Body of pancreas (tissue), 4 donors: ENCODE measurements around the gene DDR2. TPM values are rescaled to one million over a fixed set of nuclear protein-coding genes. Genes with fewer than 3 reads are reported as not detected.

Source experiments
- ATAC-seq: fragments of 150-250 bp; one replicate; pipeline ENCODE4 v1.9.1; 2016
- DNase-seq, 4 donors: peaks; one replicate each; pipeline ENCODE4 v3.0.0-alpha.2; 2019
- H3K27ac ChIP-seq, 4 donors: fragments of 200-600 bp; sonication (generic); 1 replicate in 3 of 4; 2 replicates in 1 of 4; pipeline versions ENCODE4 v1.5.1 to v1.6.1; 2016 to 2019; ENCODE audit warnings: mild to moderate bottlenecking in 1 of 4, mixed read lengths in 1 of 4, moderate library complexity in 1 of 4
- H3K27me3 ChIP-seq, 2 donors: fragments of 200-600 bp; sonication (generic); one replicate each; pipeline ENCODE4 v1.6.0; 2016; ENCODE audit warnings: mild to moderate bottlenecking in 1 of 2
- H3K36me3 ChIP-seq, 2 donors: fragments of 200-600 bp; sonication (generic); replicated peaks in 1 of 2; 2 replicates each; pipeline ENCODE4 v1.5.1; 2016; ENCODE audit warnings: low read depth in 2 of 2; ENCODE audit not compliant: insufficient read depth in 1 of 2
- H3K4me1 ChIP-seq: fragments of 200-600 bp; sonication (generic); one replicate; pipeline ENCODE4 v1.6.0; 2016
- H3K4me3 ChIP-seq, 2 donors: fragments of 200-600 bp; sonication (generic); 1 replicate in 1 of 2; 2 replicates in 1 of 2; pipeline ENCODE4 v1.5.1; 2016 to 2019
- H3K9me3 ChIP-seq, 3 donors: fragments of 200-600 bp; sonication (generic); 1 replicate in 2 of 3; 2 replicates in 1 of 3; pipeline ENCODE4 v1.5.1; 2016
- POLR2A ChIP-seq, 3 donors: fragments of 450-650 bp; IDR thresholded peaks; one replicate each; pipeline ENCODE4 v1.6.1; 2016; ENCODE audit warnings: antibody characterized with exemption in 3 of 3, mild to moderate bottlenecking in 2 of 3
- WGBS, 2 donors: methylation state at CpG; one replicate each; pipeline ENCODE4 v1.1.5; 2017; 5-methylcytosine and 5-hydroxymethylcytosine counted together
- intact Hi-C: fragments of 100-400 bp; cut with DNase I; formaldehyde crosslinking; loops from one replicate; pipeline ENCODE4 v1.15.1; 2023
- total RNA-seq, 2 donors: library from RNA; depleted of rRNA; stranded (reverse); fragments of >200 nt; gene quantifications; one replicate each; pipeline ENCODE4 v1.1.0, GENCODE V29; 2016
- TF ChIP-seq, protein P1 (sequence below), 7 experiments: fragments of 450-650 bp in 4 of 7; fragments of 200-600 bp in 3 of 7; sonication (generic) in 3 of 7; IDR thresholded peaks; one replicate each; pipeline ENCODE4 v1.5.1; 2016 to 2019; ENCODE audit warnings: antibody characterized with exemption in 7 of 7

DDR2 gene
- total RNA-seq, 2 donors from 2014 or later = 7.8 to 20.8 TPM

GRCh38 chr1:162672622-162673260, 40.5 kb downstream of the DDR2 start:
- intact Hi-C loops = no loop called here
- no peak overlapping the region for H3K27ac ChIP-seq

DNA sequence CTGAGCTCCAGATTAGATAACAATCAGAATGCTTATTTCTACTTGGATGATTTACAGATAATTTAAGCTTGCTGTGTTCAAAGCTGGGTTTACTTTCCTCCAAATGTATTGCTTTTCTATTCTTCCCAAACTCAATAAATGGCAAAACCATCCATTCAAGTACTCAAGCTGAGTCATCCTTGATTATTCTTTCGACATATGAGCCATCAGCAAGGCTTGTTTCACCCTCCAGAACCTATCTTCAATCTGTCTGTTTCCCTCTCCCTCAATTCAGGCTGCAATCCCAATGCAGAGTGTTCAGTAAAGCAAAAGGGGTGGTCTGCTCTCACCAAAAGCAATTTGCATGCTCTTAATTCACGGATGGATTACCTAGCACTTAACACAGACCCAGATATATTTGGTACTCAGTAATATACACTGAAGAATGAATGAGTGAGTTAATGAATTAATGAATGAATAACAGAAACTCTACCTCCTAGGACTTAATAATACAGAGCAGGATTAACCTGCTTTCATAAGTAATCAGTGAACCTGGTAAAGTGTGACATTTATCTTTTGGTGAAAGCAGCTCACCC, 41.9 kb downstream of the DDR2 start:
- Histone ChIP-seq H3K4me3 (no peak overlapping the region), H3K4me1 (peaks cover 4% of the 10 kb centered on the region), H3K9me3 (no peaks in the 10 kb centered on the region), H3K36me3 (no peaks in the 10 kb centered on the region), H3K27me3 (no peaks in the 10 kb centered on the region), H3K27ac (no peak overlapping the region)
- WGBS, 2 donors = 88 to 89% methylated on average over 2 of the region's 2 CpGs
- TF ChIP-seq POLR2A (IDR thresholded peaks at IDR 0.05) = no peak
- TF ChIP-seq, protein P1, sequence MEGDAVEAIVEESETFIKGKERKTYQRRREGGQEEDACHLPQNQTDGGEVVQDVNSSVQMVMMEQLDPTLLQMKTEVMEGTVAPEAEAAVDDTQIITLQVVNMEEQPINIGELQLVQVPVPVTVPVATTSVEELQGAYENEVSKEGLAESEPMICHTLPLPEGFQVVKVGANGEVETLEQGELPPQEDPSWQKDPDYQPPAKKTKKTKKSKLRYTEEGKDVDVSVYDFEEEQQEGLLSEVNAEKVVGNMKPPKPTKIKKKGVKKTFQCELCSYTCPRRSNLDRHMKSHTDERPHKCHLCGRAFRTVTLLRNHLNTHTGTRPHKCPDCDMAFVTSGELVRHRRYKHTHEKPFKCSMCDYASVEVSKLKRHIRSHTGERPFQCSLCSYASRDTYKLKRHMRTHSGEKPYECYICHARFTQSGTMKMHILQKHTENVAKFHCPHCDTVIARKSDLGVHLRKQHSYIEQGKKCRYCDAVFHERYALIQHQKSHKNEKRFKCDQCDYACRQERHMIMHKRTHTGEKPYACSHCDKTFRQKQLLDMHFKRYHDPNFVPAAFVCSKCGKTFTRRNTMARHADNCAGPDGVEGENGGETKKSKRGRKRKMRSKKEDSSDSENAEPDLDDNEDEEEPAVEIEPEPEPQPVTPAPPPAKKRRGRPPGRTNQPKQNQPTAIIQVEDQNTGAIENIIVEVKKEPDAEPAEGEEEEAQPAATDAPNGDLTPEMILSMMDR (IDR thresholded peaks at IDR 0.05) = no peak
- DNase-seq (no peak), ATAC-seq (no peak)
- intact Hi-C loops = no loop called here

More at GRCh38 chr1:162672622-162673260, 40.5 kb downstream of the DDR2 start:
- no peak for DNase-seq
- Histone ChIP-seq H3K36me3 (no peaks in the 10 kb centered on the region), H3K4me3 (no peak overlapping the region), H3K27me3 (no peaks in the 10 kb centered on the region), H3K9me3 (no peaks in the 10 kb centered on the region), H3K4me1 (no peaks in the 10 kb centered on the region)
- ATAC-seq = no peak
- no peak for TF ChIP-seq POLR2A (IDR thresholded peaks at IDR 0.05)
- TF ChIP-seq, protein P1 (IDR thresholded peaks at IDR 0.05) = no peak
- WGBS, 2 donors = 74 to 84% methylated on average over 3 of the region's 3 CpGs

DNA sequence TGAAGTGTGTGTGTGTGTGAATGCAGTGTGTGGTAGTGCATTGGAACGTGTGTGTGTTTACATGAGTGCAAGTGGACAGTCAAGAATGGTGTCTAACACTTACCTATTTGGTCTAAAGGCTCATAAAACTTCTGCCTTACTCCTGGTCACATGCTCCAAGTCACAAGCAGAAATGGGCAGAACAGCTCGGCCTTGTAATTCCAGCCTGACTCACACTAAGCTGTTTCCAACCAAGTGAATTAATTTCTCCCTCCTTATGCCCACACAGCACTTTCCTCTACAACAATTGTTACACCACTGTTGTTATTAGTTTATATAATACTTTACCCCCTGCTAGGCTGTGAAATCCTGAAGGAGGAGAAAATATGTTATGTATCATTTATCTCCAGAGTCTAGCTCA, 43.8 kb downstream of the DDR2 start:
- H3K27ac ChIP-seq = no peak overlapping the region
- no peaks in the 10 kb centered on the region for H3K9me3 ChIP-seq
- H3K4me3 ChIP-seq = no peak overlapping the region
- TF ChIP-seq, protein P1 (IDR thresholded peaks at IDR 0.05) = no peak
- TF ChIP-seq POLR2A (IDR thresholded peaks at IDR 0.05) = no peak
- intact Hi-C loops = no loop called here
- DNase-seq (no peak), ATAC-seq (no peak)
- H3K36me3 ChIP-seq = no peaks in the 10 kb centered on the region
- WGBS, 2 donors = 68 to 74% methylated on average over 2 of the region's 2 CpGs
- no peaks in the 10 kb centered on the region for H3K27me3 ChIP-seq
- H3K4me1 ChIP-seq = peaks cover 4% of the 10 kb centered on the region

DNA sequence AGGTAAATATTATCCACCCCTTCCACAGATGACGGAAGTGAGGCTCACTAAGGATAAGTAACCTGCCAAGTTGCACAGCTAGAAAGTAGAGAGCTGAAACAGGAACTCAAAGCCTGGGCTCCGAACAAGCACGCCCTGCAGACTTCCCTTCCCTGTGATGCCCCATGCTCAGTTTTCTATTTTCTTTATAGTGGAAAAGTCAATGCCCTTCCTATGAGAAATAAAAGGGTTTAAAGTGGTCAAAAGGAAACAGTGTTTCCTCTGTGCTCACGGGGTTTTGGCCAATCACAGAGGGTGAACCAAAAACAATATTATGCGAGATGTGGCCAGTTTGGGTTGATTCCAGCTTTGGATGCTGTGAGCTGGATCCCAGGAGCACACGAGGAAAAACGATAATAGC, 44.5 kb downstream of the DDR2 start:
- 79 to 91% methylated on average over 7 of the region's 7 CpGs for WGBS, 2 donors
- TF ChIP-seq, protein P1 (IDR thresholded peaks at IDR 0.05) = no peak
- no peak for TF ChIP-seq POLR2A (IDR thresholded peaks at IDR 0.05)
- Histone ChIP-seq H3K4me1 (peaks cover 8% of the 10 kb centered on the region), H3K4me3 (no peak overlapping the region), H3K27me3 (no peaks in the 10 kb centered on the region), H3K9me3 (no peaks in the 10 kb centered on the region), H3K36me3 (no peaks in the 10 kb centered on the region), H3K27ac (no peak overlapping the region)
- intact Hi-C loops = no loop called here
- no peak for ATAC-seq
- no peak for DNase-seq
